GM19463 (cell line): ENCODE measurements around the gene FHL2.

Experiments
- ATAC-seq: cut with Tn5 transposase; IDR thresholded peaks from one replicate; pipeline ENCODE4 v1.9.1; 2021; ENCODE audit warnings: mild to moderate bottlenecking, moderate library complexity; ENCODE audit not compliant: unreplicated experiment

FHL2 gene, protein sequence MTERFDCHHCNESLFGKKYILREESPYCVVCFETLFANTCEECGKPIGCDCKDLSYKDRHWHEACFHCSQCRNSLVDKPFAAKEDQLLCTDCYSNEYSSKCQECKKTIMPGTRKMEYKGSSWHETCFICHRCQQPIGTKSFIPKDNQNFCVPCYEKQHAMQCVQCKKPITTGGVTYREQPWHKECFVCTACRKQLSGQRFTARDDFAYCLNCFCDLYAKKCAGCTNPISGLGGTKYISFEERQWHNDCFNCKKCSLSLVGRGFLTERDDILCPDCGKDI

DNA sequence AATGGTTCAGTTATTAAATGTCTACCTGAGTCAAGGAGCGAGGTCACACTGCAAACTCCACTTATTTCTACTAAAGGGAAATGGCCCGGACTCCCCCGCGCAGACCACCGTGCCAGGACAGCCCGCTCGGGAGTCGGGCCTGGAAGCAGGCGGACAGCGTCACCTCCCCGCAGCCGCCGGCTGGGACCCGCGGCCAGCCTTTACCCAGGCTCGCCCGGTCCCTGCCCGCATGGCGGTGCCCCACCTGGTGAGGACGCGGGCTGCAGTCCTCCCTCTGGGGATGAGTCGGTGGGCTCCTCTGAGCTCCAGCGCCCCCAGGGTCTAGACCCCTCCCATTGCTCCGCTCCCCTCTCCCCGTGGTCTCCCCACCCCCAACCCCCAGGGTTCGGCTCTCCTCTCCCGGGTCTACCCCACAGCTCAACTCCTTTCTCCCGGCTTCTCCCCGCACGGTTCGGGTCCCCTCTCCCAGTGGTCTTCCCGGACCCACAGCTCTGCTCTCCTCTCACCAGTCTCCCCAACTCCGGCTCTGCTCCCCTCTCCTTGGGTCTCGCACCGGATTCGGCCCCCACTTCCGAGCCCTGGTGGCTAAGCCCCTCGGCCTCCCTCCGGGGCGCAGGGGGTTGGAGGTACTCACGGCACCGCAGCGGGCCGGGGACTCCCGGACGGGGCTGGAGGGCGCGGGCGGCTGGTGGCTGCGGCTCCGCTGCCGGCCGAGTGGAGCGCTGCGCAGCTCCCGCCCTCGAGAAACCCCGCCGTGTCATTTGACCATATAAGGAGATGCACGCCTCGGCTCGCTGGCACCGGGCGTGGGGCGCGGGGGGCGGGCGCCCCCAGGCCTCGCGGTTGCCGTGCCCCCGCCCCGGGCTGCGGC is at the start of gene FHL2:
FHL2 (minus strand) TSS at position 716 of the 871 bp plus-strand sequence. CDS start 12,535 bp downstream, outside the sequence.
- ATAC-seq, result peak; percentile 99

DNA sequence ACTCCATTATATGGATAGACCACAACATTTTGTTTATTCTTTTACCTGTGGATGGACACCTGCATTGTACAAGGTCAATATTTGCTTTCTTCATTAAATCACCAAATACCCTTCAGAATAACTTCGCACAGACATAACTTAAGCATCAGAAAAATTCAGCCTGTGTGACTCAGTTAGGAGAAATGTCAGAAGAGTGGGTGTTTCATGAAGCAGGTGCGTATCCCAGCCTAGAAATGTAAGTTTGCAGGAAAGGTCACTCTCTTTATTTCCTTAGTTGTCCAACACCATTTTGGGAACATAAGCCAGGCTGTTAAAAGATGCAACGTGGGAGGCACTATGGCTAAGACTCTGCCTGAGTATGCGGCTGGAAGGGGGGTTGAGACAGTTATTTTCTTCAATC is 48.6 kb upstream of the FHL2 start:
- no peak for ATAC-seq

DNA sequence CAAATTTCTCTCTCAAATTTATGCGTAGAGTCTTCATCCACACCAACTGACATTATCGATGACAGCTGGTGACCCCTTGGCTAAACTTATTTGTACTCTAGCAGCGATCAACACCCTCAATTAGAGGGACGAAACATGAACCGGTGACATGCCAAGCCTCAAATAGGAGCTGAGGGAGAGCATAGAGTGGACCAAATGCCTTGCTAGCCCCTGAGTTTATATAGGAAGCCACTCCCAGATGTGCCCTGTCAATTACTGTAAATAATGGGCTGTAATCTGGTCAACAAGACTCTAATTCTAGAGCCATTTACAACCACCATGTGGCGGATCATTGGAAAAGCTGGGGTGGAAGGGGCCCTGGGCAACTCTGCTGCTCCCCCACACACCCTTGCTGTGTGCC is 47.6 kb upstream of the FHL2 start:
- ATAC-seq, result no peak

DNA sequence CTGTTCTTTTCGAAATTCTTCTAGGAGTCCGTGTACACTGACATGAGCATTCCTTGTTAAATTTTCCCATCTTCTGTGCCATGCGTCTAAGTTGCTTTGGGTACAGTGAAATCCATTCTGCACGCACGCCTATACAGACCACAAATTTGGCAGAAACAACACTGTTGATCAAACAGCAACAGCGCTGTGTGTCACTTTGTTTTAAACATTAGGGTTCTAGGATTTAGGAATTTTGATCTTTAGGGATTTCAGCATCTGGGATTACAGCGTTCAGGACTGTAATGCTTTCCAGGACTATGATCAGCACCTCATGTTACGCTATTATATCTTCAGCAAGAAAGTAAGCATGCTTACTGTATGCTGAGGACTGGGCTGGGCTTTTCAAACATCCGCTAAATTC is 47.1 kb upstream of the FHL2 start:
- ATAC-seq, result no peak

DNA sequence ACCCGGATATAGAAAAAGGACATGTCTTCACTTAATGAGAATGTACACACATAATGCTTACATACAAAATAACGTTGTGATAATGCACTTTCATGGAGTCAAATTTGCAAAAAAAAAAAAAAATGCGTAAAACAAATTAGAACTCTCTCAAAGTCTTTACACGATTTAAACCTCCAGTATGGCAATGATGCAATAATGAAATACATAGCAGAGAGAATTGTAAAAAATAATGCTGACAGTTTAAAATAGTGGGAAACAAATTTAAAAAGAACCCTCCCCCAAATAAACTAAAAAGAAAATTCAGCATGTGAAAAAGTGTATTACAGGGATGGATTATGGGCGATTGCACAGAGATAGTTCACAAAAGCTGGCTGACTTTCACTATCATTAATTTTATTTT is 46.6 kb upstream of the FHL2 start:
- no peak for ATAC-seq

DNA sequence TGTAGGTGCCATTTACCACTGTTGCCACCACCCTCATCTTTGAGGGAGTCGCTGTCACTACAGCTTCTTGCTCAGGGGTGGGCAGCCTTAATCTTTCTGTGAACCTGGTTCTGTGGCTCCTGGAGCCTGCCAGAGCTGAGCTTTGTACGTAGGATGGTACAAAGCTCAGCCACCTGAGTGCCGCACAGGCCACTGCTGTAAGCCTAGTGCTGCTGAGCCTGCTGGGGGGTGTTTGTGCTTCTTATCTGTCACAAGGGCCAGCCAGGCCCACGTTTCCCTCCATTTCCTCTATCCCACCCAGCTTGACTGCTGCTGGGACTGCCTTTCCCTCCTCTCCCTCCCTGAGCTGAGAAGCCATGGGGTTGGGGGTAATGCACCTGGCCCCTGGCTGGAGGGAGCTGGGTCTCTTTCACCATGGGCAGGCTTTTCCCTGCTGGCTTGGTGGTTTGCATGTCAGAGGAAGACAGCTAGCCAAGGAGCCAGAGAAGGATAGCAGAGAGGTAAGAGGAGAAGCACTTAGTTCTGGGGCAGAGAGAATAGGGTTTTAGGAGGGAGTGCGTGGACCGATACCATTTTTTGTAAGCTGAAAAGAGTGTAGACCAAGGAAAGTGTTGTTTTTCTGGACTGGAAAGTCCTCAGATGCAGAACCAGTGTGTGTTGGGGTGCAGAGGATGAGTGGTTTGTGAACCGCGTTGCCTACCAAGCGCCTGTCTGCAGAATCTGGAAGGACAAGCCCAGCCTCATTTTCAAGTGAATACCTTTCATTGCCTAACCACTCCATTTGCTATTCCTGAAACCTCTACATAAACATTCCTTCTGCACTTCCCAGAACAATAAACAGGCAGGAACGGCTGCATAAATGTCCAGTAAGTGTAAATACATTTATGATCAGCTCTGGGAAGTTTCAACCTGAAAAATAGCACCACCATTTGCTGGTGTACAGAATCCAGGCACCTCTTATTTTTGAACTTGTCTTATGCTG is 45.1 kb upstream of the FHL2 start:
- ATAC-seq, result no peak

DNA sequence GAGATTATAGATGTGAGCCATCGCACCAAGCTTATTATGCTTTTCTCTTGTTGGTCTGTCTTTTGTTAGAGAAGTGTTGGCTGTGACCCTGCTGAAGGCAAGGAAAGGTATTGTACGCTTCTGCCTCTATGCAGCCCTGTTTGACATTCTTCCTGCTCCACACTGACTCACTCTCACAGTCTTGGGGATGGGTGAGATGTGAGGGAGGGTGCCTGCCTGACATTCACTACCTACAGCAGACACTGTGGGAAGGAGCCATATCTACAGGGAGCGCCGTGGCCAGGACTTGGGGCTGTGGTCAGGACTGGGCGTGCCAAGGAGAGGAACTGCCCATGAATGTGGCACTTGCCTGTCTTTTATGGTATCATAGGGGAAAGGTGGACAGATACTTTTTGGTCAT is 43.9 kb upstream of the FHL2 start:
- ATAC-seq, result no peak

DNA sequence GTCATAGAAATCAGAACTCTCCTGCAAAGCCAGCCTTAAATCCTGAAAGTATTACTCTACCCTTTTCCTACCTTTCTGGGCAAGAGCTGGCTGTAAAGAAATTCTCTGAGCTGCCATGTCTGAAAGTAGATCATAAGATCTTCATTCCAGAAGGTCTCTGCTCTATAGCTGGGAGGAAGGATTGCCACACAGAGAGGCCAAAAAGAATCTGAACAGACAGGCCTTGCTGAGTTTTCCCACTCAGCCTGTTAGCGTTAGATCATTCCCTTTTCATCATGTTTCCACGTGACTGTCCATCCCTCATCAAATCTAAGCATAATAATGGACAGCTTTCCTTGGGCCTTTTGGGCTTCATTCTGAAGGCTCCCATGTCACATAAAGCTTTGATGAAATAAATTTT is 43.2 kb upstream of the FHL2 start:
- ATAC-seq, result no peak

DNA sequence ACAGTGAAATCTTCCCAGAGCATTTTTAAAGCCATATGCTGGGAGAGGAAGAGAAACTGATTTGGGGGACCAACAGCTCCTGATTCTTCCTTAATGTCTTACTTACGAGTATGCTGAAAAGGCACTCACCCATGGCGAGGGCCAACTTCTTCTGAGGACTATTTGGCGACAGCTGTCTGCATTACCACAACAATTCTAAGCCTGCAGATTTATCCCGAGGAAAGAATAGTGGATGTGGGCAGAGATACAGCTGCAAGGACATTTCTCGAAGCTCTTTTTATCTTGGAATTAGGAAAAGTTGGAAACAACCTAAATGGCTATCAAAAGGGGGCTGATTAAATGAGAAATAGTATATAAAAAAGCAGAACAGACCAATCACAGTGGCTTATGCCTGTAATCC is 40.3 kb upstream of the FHL2 start:
- ATAC-seq, result no peak

DNA sequence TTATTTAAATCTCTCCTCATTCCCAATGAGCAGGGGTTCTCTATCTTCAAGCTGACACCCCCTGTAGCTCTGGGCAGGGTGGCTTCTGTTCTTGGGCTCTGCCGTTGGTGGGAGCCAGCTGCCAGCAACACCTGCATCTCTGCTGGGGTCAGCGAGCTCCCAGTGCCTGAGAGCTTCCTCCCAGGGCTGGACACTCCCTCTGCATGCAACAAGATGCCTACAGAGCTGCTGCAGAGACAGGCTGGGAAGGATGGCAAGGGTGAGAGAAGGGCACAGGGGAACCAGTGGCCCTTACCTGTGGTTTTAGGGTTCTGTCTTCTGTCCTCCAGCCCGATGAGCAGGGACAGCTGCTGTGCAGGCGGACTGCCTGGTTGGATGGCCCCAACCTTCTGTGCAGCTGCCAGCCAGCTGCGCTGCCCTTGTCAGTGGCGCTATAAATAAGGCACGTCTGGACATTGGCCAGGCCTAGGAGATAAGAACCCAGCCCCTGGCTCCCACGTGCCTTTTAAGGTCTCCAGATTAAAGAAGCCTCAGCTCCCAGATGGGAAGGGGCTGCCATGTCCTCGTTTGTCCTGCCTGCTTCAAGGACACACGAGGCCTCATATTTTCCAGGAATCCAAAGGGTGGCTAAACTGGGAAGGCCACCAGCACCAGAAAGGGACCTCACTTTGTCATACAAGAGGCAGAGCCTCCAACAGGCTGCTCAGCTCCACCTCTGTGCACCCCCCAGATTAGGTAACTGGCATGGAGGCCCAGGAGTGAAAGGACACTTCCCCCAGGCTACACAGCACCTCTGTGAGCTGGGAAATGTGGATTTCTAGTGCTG is 39.5 kb upstream of the FHL2 start:
- ATAC-seq, result no peak

DNA sequence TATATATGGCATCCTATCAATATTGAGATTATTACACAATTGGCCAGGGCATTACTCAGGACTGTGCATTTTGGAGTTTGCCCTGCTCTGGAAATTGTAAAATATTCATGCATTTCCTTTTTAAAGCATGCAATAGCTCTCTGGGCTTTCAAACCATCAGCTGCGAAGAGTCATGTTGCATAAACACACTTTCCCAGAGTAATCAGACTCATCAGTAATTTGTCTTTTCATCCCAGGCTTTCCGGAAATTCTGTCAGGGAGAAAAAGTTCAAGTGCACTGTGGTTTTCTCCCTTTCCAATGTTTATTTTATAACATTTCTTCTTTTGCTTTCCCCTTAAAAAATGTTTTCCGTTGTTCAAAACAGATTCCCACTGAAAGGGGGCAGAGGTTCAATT is 38.9 kb upstream of the FHL2 start:
- no peak for ATAC-seq

DNA sequence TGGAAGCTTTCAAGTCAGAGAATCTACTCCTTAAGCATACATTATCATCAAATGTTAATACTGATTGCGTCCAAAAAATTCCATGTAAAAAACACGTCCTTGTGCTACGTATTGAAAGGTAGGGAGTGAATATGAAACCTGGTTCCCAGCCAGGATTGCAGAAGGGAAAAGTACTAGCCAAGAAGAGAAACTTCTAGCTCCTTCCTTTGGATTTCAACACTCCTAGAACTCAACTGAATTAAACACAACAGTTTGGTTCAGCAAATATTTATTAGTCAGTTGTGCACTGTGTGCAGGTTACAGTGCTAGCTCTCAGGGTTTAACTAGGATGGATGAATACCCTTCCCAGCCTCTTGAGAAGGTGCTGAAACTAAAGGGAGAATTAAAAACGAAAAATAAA is 33.9 kb upstream of the FHL2 start:
- no peak for ATAC-seq

DNA sequence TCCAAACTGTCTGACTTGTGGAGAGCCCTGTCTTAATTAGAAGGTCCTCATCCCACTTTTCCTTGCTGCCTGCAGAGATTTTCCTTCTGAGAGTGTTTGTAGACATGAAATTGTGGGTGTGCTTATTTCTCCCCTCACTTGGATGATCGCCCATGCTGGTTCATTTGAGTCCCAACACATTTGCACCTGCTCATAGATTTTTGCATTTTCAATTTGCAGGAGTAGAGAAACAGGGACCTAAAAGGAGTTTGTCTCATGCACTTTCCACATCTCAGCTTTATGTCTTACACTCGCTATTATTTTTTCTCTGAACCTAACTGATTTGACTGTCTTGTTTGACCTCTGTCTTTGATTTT is 33.2 kb upstream of the FHL2 start:
- no peak for ATAC-seq

DNA sequence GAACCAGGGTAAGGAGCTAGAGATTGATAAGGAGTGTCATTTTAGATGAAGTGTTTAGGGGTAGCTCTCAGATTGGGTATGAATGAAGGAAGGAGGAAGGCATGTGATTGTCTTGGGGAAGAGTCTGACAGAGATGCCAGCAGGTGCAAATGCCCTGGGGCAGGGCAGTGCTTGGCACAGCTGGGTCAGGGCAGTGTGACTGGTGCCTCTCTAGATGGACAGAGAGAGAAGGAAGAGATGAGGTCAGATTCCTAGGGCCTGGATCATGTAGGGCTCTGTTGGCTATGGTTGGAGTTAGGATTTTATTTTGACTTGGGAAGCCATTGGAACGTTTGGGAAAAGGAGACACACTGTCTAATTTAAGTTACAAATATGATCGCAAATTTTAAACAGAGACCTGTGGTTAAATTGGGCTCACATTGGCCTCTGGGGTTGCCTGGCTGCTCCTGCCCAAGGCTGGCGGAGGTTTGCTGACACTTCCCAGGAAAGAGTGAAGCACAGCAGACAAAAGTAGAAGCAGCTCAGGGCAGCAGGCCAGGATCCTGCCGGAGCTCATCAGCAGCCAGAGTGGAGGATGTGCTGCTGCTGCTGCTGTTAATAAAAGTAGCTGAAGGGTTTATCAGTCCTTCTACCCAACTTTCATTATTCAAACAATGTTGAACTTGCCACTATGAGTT is 32.7 kb upstream of the FHL2 start:
- ATAC-seq, result no peak

DNA sequence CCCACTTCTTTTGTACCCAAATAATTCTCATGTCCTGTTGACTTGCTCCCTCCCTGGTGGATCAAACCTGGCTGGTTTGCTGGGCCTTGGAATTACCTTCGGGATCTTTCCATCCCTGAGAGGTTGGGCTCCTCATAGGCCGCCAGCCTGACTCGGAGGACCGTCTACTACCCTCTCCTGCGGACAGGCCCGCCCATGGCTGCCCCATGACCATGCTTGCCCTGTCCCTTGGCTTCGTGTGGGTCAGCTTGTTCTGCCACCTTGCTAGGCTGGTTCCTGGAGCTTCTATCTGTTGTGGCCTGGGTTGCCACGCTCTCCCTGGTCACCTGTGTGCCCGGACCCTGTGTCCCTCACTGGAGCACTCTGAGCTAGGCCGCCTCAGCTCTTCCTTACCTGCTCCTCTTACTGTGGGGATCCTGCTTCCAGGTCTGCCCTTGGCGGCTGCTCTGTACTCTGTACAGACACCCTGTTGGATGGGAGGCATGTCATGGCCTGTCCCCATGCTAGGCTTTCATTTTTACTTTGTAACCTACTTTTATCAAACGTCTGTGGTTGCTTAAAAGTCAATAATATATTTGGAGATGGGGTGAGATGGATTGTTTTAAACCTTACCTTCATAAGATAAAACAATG is 29.7 kb upstream of the FHL2 start:
- ATAC-seq, result no peak

DNA sequence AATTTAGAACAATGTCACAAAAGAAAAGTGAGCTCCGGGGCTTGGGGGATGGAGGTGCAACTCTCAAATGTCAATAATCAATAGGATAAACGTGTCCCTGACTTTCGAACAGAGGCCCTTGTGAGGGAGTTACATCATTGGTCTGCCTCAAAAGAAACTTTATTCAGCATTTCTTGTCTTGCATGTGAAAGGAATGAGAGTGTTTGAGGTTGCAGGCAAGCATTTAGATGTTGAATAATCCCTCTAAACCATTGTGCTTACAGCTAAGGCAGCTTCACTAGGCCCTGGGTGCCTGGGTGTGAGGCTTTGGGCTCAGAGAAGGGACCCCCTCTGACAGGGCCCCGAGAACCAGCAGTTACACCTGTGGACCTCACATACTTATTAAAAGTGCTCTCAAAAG is 28.6 kb upstream of the FHL2 start:
- ATAC-seq, result no peak

DNA sequence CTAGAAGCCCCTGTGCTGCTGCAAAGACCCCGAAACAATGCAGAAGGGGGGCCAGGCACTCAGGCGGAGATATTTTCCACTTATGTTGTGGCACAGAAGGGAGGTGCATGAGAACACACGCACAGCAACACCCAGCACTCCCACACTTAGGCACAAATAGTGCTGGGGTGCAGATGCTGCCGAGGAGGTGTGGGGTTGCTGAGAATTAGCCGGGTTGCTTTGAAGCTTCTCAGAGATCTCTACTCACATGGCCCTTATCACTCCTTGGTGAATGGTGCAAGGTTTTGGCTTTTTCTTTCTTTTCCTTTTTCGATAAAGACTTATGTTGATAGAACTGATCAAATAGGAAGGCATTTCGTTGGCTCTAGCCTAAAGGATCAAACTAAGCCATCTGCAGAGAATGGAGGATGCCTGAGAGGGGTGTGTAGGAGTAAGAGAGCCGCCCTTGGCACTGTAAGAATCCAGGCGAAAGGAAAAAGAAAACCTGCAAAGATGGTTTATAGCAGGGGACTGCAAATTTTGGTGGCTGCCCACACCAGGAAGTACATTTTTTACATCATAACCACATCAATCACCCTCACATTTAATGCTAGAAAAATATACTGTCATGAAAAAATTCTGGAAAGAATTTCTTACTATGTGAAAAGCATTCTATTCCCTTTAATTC is 27.9 kb upstream of the FHL2 start:
- no peak for ATAC-seq

DNA sequence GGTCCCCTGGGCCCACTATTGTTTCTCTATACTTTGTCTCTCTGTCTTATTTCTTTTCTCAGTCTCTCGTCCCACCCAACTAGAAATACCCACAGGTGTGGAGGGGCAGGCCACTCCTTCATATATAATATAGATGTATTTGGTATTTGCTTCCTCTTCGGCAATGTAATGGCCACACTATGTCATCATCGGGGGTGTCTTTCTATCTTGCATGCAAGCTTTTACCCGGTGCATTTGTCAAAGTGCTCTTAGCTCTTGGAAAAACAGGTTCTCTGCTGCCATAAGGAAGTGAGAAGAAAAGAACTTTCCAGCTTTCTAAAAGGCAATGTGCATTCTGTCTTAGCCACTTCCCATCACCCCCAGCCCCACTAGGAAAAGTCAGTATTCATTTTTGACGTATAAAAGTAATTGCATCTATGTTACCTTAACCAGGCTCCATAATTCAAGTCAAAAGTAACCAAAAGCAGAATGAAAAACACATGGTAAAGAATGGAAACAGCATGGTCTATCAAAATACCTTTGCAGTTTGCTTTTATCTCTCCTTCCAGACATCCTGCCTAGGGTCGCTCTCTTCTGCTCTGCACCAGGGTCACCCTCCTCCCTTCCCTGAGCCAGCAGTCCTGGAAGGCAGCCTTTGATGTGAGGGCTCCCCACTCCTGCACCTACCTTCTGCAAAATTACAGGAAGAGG is 27.2 kb upstream of the FHL2 start:
- ATAC-seq, result no peak
